Frontal cortex (tissue), 4 donors: ENCODE data around the gene MAP3K13. TPM values are rescaled to one million over a fixed set of nuclear protein-coding genes. Genes with fewer than 3 reads are reported as not detected.
"Not testable (repeated sequence)": the region's sequence is repeated elsewhere in the genome, so short reads cannot be mapped to it uniquely, and the experiment has no call there.

Experiments
- DNase-seq, 2 donors: peaks; one replicate each; pipeline ENCODE4 v3.0.0; 2012; ENCODE audit warnings: low spot score in 2 of 2
- FAIRE-seq: peaks from 2 replicates; lab custom pipeline; 2012; peaks lifted over from hg19 to GRCh38; lab: Jason Lieb, UNC
- total RNA-seq: library from RNA; depleted of rRNA; stranded (reverse); fragments of >200 nt; gene quantifications from one replicate; pipeline ENCODE4 v1.2.3, GENCODE V29; 2014
- donor health status: control.
- donor health status: control.
- donor health status: control.

Gene MAP3K13
- total RNA-seq, 1 donor from 2014 or later, result 45.7 TPM

DNA sequence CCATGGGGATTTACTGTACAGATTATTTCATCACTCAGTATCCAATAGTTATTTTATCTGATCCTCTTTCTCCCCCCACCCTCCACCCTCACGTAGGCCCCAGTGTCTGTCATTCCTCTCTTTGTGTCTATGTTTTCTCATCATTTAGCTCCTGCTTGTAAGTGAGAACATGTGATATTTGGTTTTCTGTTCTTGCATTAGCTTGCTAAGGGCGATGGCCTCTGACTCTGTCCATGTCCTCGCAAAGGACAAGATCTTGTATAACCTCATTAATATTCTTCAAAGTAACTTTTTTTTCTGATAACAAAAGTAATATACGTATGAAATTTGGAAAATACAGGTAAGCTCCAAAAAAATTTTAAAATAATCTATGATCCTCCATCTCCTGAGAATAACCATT lies 67.4 kb downstream of the MAP3K13 start:
- DNase-seq, result no peak
- FAIRE-seq, result no peak

DNA sequence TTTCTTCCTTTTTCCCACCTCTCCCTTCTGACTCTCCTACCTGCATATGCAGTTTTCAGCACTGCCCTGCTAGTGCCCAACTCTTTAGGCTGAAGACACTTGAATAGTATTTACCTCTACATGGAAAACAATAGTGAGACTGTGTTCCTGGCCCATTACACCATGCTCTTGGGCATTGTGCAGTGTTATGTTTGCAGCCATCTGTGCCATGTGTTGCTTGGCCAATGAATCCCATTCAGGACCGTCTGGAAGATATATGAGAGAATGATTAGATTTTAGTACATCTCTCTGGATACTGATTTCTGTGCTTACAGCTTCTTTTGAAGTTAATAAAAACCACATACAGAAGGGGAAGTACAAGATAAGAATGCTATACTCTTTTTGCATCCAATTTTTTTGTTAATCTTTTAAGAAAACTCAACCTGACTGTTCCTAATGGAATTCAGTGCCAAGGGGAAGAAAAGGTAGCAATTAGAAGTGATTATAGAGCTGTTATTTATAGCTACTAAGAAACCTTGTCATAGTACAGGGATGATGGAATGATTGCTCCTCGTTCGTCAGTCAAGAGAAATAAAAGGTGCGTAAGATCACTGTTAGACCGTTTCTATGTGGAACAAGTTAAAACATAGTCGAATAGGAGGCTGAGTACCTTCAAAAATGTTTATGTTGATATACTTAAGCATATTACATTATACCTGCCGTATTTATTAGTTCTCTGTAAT lies 77.0 kb downstream of the MAP3K13 start:
- FAIRE-seq, result peak; percentile 8
- DNase-seq, result no peak

DNA sequence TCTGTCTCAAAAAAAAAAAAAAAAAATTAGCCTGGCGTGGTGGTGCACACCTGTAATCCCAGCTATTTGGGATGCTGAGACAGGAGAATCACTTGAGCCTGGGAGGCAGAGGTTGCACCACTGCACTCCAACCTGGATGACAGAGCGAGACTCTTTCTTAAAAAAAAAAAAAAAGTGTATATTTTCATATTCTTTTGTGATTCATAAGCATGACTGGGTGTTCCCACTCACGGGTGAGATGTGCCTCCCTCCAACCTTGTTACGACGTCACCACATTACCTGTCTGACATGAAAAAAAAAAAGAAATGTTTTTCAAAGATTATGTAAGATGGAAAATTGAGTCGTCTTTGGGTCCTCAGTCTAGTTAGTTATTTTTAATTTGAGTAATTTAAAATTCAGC lies 79.1 kb downstream of the MAP3K13 start:
- FAIRE-seq (no peak), DNase-seq (no peak)

DNA sequence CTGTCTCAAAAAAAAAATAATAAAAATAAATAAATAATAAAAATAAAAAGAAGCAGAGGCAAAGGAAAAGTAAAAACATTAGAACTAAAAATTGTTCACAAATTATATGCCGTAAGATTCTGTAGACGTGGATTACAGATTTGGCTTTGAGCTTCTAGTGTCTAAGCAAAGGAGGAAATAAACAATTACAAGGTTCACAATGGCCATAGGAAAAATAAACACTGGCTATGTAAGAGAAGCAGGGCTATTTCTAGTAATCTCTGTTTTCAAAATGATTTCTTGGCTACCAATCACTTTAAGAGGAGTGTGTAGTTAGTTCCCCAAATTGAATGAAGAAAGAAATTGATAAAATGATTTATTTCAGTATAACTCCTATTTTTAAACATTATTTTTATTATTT lies 81.4 kb downstream of the MAP3K13 start:
- DNase-seq (no peak), FAIRE-seq (no peak)

DNA sequence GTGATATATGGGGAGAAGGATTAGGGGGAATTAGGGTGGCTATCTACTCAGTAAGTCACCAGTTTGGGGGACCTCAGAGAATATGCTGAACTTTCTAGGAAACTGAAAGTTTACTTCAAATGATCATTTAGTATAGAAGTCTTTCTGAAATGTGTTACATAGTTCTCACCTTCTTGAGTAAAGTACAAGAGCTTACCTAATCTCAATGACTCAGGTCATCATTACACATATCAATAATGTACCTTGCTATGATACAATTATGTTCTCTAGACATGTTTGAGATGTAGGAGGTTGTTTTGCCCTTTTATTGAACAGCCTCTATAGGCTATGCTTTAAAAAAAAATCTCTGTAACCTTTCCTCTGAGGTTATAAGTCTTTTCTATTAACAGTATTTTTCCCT lies 85.2 kb downstream of the MAP3K13 start:
- no peak for FAIRE-seq

DNA sequence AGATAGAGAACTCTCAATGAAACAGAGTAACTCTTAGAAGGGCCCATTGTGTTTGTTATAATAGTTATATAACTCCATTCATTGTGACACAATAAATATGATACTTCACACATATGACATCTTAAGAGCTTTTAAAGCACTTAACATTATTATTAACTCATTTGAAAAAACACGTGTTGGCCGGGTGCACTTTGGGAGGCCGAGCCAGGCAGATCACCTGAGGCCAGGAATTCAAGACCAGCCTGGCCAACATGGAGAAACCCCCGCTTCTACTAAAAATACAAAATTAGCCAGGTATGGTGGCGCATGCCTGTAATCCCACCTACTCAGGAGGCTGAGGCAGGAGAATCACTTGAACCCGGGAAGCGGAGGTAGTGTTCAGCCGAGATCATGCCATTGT lies 88.5 kb downstream of the MAP3K13 start:
- DNase-seq, FAIRE-seq: not testable (repeated sequence)

More for the DNA sequence above, 85.2 kb downstream of the MAP3K13 start:
- DNase-seq, result no peak

DNA sequence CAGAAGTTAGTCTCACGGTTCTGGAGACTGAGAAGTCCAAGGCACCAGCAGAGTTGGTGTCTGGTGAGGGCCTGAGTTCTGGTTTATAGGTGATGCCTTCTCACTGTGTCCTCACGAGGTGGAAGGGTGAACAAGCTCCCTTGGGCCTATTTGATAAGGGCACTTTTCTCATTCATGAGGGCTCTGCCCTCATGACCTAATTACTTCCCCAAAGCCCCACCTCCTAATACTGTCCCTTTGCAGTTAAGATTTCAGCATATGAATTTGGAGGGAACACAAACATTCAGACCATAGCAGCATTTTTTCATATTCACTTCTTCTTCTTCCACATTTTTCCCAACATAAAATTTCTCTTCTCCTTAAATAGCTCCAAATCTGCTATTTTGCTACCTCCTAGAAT lies 94.4 kb downstream of the MAP3K13 start:
- FAIRE-seq (no peak), DNase-seq (no peak)

DNA sequence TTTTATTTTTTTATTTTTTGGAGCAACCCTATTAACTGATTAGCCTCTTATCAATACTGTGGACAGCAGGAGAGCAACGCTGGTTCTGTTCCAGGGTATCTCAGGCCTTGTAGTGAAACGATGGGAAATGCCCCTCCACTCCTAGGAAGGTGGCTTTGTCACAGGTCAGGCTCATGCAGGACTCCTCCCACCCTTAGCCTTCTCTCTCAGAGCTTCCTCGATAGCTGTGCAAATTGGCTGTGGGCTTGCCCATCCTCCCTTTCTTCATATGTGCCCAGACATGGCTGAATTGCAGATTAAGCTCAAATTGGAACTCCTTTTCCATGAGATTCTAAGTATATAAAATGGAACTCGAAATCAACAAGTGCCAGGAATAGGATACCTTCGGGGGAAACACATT lies 97.4 kb downstream of the MAP3K13 start:
- DNase-seq, result no peak
- no peak for FAIRE-seq

DNA sequence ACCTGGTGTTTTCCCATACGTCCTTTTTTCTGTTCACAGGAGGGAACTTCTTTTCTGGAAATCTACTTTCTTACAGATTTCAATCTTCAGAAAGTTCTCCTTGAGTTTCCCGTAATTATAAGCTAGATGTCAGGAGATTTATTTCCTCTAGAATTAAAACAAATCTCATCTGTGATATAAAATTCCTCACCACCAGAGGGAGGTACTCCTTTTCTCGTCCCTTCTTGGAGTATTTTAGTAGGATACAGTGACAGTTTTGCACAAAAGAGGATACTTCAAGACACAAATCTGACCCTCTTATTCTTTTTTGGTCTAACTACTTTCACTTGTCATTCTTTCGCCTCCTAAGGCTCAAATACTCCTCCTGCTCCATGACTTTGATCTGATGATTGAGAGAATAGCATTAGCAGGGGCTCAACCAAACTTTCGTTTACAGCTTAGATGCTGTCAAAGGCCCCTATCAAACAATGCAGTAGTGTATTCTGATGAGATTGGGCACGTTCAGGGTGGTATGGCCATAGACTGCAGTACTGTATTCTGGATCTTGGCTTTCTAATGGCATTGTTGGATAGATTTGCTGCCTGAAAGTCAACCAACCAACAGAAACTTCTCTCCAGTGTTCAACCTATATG lies 97.9 kb downstream of the MAP3K13 start:
- DNase-seq (peak in 1 of 2 donors; percentile 1), FAIRE-seq (no peak)

DNA sequence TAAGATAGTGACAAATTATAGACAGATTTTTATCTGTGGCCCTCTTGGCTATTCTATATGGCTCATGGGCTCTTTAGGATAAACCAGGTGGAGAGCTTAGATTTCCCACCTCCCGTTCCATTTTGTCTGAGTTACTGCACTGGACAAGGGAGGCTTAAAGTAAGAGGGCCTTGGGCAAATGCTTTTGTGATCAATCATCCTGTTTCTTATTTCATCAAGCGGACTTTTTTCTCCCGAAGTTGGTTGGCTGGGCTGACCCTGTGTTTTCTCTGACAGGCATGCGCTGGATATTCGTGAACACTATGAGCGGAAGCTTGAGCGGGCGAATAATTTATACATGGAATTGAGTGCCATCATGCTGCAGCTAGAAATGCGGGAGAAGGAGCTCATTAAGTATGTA lies 102.5 kb downstream of the MAP3K13 start:
- FAIRE-seq (no peak), DNase-seq (no peak)

DNA sequence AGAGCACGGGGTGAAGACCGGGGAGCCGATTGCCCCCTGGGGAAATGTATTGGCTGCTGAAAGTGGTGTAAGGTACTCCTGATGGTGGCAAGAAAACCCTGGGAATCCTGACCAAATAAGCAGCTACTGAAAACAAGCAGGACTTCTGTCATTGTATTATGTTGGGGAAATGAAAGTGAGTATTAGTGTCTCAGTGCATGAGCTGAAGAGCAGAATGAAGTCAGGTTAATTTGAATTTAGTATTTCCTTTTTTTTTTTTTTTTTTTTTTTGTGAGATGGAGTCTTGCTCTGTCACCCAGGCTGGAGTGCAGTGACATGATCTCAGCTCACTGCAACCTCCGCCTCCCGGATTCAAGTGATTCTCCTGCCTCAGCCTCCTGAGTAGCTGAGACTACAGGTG lies 103.2 kb downstream of the MAP3K13 start:
- not testable (repeated sequence) for FAIRE-seq, DNase-seq

DNA sequence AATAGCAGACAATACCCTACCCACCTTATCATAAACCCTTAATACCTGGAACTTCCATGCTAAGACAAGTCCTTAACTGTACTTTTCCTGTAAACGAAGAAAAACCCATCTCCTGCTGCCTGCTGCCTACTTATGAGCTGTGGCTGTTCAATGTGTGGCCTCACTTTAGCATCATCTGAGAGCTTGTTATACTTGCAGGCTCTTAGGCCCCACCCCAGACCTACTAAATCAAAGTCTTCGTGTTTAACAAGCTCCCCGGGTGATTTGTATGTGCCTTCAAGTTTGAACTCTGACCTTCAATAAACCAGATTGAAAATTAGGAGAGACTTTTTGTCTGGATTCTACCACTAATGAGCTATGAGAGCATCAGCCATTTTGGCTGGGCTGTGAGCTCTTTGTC lies 106.6 kb downstream of the MAP3K13 start:
- DNase-seq (no peak), FAIRE-seq (no peak)

DNA sequence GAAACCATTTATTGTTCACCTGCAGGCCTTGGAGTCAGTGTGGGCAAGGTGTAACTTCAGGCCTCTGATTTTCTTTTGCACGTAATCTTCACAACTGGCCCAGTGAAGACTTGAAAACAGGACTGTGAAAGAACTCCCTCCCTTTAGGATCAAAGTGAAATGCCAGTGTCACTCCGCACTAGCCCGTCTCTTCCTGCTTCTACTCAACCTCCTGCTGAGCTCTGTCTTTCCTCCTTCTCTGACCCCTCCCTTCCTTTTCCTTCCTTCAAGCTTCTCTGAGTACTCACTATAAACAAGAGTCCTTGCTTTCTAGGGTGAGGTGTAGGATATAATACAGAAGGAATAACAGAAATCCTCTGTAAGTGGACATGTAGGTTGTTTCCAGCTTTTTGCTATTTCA lies 107.4 kb downstream of the MAP3K13 start:
- DNase-seq, result no peak
- no peak for FAIRE-seq

DNA sequence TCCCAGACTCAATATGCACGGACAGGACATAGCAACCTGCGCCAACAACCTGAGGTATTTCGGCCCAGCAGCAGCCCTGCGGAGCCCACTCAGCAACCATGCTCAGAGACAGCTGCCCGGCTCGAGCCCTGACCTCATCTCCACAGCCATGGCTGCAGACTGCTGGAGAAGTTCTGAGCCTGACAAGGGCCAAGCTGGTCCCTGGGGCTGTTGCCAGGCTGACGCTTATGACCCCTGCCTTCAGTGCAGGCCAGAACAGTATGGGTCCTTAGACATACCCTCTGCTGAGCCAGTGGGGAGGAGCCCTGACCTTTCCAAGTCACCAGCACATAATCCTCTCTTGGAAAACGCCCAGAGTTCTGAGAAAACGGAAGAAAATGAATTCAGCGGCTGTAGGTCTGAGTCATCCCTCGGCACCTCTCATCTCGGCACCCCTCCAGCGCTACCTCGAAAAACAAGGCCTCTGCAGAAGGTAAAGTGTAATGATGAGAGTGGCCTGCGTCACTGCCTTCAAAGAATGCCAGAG lies 110.4 kb downstream of the MAP3K13 start:
- FAIRE-seq (no peak), DNase-seq (peak in 1 of 2 donors; percentile 18)

DNA sequence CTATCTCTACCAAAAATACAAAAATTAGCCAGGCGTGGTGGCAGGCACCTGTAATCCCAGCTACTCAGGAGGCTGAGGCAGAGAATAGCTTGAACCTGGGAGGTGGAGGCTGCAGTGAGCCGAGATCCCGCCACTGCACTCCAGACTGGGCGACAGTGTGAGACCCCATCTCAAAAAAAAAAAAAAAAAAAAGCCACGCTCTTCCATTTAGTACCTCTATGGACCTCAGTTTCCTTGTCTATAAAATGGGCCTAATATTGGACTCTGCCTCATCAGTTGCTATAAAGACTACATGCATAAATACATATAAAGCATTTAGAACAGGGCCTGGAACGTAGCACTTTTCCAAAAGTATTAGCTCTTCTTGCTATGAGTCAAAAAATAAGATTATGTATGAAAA lies 112.0 kb downstream of the MAP3K13 start:
- FAIRE-seq, result not testable (repeated sequence)

DNA sequence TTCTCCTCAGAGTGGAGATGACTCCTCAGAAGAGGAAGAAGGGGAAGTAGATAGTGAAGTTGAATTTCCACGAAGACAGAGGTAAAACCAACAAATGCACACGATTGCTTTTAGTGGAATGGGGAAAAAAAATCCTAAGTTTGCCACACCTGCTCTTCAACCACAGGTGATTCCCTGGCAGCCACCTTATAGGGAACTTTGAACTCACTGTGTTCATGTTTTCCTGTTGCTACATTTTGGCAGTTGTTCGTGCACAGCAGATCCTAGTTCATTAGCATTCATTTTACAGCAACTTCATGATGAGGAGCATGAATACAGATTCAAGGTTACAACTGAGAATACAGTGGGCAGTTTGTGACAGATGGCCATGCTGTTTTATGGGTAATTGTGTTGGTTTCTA lies 114.4 kb downstream of the MAP3K13 start:
- no peak for FAIRE-seq
- DNase-seq, result no peak

More for the DNA sequence above, 112.0 kb downstream of the MAP3K13 start:
- DNase-seq, result not testable (repeated sequence)

DNA sequence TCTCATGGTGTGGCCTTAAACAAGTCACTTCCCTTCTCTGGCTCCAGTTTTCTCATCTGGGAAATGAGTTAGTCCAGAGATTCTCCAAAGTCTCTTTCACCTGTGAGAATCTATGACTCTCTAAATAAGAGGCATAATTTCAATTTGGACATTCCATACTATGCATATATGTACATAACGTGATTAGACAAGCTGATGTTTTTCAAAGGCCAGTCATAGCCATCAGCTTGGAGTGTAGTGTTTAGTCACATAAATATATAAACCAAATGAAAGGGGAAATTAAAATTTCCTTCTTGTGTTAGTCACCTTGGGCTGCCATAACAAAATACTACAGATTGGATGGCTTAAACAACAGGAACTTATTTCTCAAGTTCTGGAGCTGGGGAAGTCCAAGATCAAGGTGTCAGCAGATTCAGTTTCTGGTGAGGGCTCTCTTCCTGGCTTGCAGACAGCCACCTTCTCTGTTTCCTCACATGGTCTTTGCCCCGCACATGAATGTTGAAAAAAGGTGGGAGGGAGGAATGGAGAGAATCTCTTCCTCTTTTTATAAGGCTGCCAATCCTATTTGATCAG lies 116.5 kb downstream of the MAP3K13 start:
- no peak for DNase-seq
- no peak for FAIRE-seq

DNA sequence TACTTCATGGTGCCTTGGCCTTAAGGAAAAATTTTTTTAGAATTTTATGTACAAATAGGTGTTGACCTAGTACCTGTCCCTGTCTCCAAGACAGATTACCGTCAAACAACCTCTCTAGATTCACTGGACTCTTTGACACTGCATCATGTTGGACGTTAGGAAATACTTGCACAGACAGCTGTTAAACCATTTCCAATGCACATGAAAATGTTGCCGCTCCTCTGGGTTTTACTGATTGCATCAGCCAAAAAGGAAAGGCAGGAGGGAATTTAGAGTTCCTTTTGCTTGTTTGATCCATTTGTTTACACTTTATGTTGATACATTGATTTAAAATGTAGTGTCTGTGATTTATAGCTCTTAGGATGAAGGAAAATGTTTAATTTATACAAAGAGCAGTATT lies 121.4 kb downstream of the MAP3K13 start:
- FAIRE-seq (no peak), DNase-seq (no peak)

DNA sequence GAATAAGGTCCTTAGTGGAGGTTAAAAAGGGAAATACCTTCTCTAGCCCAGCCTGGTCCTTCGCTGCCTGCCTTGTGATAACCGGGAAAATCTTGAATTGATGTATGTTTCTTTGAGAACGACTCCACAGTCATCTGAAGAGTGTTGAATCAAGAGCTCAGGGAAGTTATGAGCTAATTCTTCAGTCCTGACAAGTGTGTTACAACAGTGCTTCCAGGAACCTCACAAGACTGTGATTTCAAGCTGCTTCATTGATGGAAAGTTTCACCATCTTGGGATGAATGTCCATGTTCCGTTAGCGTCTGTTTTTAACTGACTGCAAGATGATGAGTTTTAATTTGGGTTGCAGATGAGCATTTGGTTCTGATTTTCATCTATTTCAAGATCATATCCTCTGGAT lies 123.5 kb downstream of the MAP3K13 start:
- no peak for FAIRE-seq
- DNase-seq, result no peak

DNA sequence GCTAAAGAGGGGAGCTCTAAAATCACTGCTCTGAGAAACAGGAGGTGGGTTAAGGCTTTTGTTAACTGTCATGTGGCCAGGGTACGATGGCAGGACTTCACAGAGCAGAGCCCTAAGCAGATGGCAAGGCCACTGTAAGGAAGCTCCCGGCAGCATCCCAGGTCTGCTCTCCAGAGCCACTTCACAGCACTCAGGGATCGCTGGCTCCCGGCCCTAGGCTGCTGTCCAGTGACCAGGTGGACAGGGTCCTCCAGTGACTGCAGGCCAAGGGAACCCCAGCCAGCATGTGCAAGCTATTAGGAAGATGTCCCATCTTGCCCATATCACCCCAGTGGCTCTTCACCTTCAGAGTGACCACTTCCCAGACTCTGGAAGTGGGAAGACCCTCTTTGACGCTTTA lies 125.5 kb downstream of the MAP3K13 start:
- no peak for DNase-seq
- FAIRE-seq, result no peak

DNA sequence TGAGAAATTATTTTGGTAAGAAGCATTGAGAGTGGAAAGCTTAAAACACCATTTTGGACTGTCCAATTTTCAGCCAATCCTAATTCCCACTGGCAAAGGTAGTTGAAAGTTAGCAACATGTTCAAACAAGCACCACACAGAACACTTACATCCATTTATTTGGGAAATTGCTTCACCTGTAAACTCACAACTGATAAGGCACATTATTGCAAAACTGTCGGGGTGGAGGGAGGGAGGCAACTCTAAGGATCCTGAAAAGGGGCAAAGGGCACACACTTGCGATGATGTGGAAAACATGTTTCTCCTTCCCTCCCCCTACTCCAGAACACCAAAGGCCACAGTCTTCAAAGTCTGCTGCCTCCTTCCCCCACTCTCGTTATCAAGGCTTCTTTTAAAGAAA lies 126.5 kb downstream of the MAP3K13 start:
- FAIRE-seq (no peak), DNase-seq (no peak)
